SIG-M5 (cell line): ENCODE results near the gene L3MBTL4.
"Not testable (repeated sequence)": the region's sequence is repeated elsewhere in the genome, so short reads cannot be mapped to it uniquely, and the experiment has no call there.

Experiments
- DNase-seq: peaks from one replicate; lab custom pipeline; 2025; lab: John Stamatoyannopoulos, UW

The L3MBTL4 gene

GRCh38 chr18:6414723-6415417 lies at the start of gene L3MBTL4:
TSS of gene L3MBTL4 (minus strand) at chr18:6414911. CDS start at chr18:6311625, 103,286 bp downstream.
- no peak for DNase-seq

- DNase-seq, result no peak
Measured at GRCh38 chr18:6452194-6452593, 37.5 kb upstream of the L3MBTL4 start.

GRCh38 chr18:6449213-6449612 lies 34.5 kb upstream of the L3MBTL4 start:
- no peak for DNase-seq

- no peak for DNase-seq
Measured at GRCh38 chr18:6444466-6445228, 29.9 kb upstream of the L3MBTL4 start.

GRCh38 chr18:6441200-6441599 lies 26.5 kb upstream of the L3MBTL4 start:
- DNase-seq, result no peak

GRCh38 chr18:6437937-6438818 lies 23.5 kb upstream of the L3MBTL4 start:
- no peak for DNase-seq

GRCh38 chr18:6435731-6436130 lies 21.0 kb upstream of the L3MBTL4 start:
- no peak for DNase-seq

GRCh38 chr18:6434987-6435709 lies 20.4 kb upstream of the L3MBTL4 start:
- no peak for DNase-seq

- DNase-seq, result no peak
Measured at GRCh38 chr18:6434481-6434880, 19.8 kb upstream of the L3MBTL4 start.

- no peak for DNase-seq
Measured at GRCh38 chr18:6431659-6432318, 17.1 kb upstream of the L3MBTL4 start.

- DNase-seq, result no peak
Measured at GRCh38 chr18:6428851-6429395, 14.2 kb upstream of the L3MBTL4 start.

- DNase-seq, result no peak
Measured at GRCh38 chr18:6427286-6427685, 12.6 kb upstream of the L3MBTL4 start.

- no peak for DNase-seq
Measured at GRCh38 chr18:6423289-6423688, 8.6 kb upstream of the L3MBTL4 start.

GRCh38 chr18:6414118-6414722 lies 491 bp downstream of the L3MBTL4 start:
- DNase-seq, result no peak

- no peak for DNase-seq
Measured at GRCh38 chr18:6413579-6414117, 1.1 kb downstream of the L3MBTL4 start.

GRCh38 chr18:6412933-6413472 lies 1.7 kb downstream of the L3MBTL4 start:
- DNase-seq, result no peak

- DNase-seq, result no peak
Measured at GRCh38 chr18:6411382-6411781, 3.3 kb downstream of the L3MBTL4 start.

- no peak for DNase-seq
Measured at GRCh38 chr18:6409933-6410332, 4.8 kb downstream of the L3MBTL4 start.

GRCh38 chr18:6408543-6408942 lies 6.2 kb downstream of the L3MBTL4 start:
- not testable (repeated sequence) for DNase-seq

GRCh38 chr18:6406910-6407470 lies 7.7 kb downstream of the L3MBTL4 start:
- no peak for DNase-seq
